Activated T-helper 1 cell treated with anti-CD3 and anti-CD28 coated beads, Interleukin-12 subunit alpha, Interleukin-12 subunit beta, Interleukin-2, Interleukin-4 antibody, amounts not matched to agents 30 ng/mL and 10 ng/mL and 1 ng/mL, durations not matched to agents 14 hours and 24 hours and 36 hours (primary cell): ENCODE data around the gene UNC93B1. TPM values are rescaled to one million over a fixed set of nuclear protein-coding genes. Genes with fewer than 3 reads are reported as not detected.

Experiments
- DNase-seq: peaks from one replicate; pipeline ENCODE4 v3.0.0; 2021; ENCODE audit warnings: low spot score
- H3K27ac Mint-ChIP-seq: one replicate; pipeline ENCODE4 v1.8.0; 2021; ENCODE audit warnings: mild to moderate bottlenecking, mixed read lengths
- H3K27me3 Mint-ChIP-seq: one replicate; pipeline ENCODE4 v1.8.0; 2022; ENCODE audit warnings: mild to moderate bottlenecking, moderate library complexity, mixed read lengths; ENCODE audit not compliant: insufficient read depth
- H3K36me3 Mint-ChIP-seq: one replicate; pipeline ENCODE4 v1.8.0; 2021; ENCODE audit warnings: low read depth, mixed read lengths
- H3K4me1 Mint-ChIP-seq: one replicate; pipeline ENCODE4 v1.8.0; 2021; ENCODE audit warnings: low read depth, mixed read lengths
- H3K4me3 Mint-ChIP-seq: one replicate; pipeline ENCODE4 v1.8.0; 2021; ENCODE audit warnings: mild to moderate bottlenecking, moderate library complexity, mixed read lengths
- H3K9me3 Mint-ChIP-seq: one replicate; pipeline ENCODE4 v1.8.0; 2021; ENCODE audit warnings: mixed read lengths
- intact Hi-C: fragments of 100-400 bp; cut with micrococcal nuclease; formaldehyde crosslinking; loops from one replicate; pipeline ENCODE4 v1.15.1; 2024
- total RNA-seq: library from RNA; stranded (reverse); gene quantifications from 2 replicates; pipeline ENCODE4 v1.2.3, GENCODE V29; 2022

The UNC93B1 gene
- total RNA-seq, 1 donor from 2014 or later: 13.9 TPM

DNA sequence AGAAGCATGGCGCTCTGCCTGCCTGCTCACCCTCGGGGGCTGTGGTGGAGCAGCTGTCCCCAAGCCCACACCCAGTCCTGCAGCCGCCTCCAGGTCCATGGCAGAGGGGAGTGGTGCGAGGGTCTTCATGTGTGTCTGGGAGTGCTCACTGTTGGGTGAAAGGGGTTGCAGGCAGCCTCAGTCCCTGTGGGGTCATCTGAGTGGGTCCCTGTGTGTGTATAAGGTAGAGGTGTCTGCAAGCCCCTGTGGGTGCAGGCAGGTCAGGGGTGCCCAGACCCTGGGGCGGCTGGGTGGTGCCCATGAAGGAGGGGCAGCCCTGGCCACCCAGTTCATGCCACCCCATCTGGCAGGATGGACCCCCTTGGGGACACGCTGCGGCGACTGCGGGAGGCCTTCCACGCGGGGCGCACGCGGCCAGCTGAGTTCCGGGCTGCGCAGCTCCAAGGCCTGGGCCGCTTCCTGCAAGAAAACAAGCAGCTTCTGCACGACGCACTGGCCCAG is 11.1 kb upstream of the UNC93B1 start:
- no peaks in the 10 kb centered on the region for H3K9me3 Mint-ChIP-seq
- H3K27me3 Mint-ChIP-seq: no peaks in the 10 kb centered on the region
- no peak for DNase-seq
- no peak overlapping the region for H3K4me3 Mint-ChIP-seq
- no peak overlapping the region for H3K27ac Mint-ChIP-seq
- H3K4me1 Mint-ChIP-seq: no peaks in the 10 kb centered on the region
- H3K36me3 Mint-ChIP-seq: no peaks in the 10 kb centered on the region
- intact Hi-C loops: no loop called here

DNA sequence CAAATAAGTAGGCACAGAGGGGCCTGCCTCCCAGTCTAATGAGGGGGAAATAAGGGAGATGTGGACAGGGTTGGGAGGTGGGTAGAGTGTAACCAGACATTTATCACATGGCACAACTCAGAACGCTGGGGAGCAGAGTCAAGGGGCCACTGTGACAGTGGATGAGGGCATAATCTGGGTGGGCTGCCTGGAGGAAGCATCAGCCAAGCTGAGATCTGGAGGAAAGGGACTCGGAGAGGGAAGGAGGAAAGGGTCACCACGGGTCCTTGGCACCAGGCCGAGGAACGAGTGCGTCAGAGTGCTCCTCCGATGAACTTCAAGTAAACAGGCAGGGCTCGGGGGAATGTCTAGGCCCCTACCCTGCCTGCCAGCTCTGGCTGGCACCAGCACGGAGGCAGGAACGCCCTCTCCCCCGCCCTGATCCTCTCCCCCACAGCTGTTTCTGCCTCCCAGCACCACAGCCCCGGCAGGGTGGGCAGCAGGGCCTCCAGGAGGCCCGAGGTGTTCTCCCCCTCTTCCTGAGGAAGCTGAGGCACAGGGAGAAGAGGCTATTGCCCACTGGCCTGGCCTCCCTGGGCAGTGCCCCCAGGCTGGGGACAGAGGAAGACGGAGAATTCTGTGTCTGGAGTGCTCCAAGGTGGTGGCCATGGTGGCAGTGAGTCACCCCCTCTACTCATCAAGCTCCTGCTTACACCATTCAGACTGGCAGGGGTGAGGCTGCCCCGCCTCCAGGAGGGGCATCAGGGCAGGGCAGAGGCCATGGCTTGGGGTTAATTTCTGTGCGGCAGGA is 10.5 kb upstream of the UNC93B1 start:
- intact Hi-C loops: no loop called here

DNA sequence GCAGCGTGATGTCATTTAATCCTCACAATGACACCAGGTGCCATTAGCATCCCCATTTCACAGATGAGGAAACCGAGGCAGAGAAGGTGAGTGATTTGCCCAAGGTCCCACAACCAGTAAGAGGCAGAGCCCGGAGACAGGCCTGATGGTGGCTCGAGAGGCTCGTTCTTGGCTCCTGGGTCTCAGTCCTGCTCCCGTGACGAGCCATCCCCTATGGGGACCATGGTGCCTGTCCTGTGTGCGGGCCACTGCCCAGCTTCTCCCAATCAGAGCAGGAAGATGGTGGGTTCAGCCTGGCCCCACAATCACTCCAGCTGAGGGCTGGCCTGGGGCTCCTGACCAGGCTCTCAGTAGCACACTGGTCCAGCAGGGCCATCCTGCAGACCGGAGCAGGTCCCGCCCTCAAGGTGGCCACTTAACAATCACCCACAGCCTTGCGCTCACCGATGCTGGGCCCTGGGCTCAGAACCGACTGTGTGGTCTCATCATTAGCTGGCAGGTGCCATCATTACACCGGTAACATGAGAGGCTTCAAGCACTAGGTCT is 9.8 kb upstream of the UNC93B1 start:
- Mint-ChIP-seq H3K27ac (no peak overlapping the region), H3K9me3 (no peaks in the 10 kb centered on the region), H3K4me3 (no peak overlapping the region), H3K4me1 (peaks cover 10% of the 10 kb centered on the region), H3K36me3 (no peaks in the 10 kb centered on the region), H3K27me3 (no peaks in the 10 kb centered on the region)
- intact Hi-C loops: no loop called here
- no peak for DNase-seq

More for the DNA sequence above, 10.5 kb upstream of the UNC93B1 start:
- no peak overlapping the region for H3K27ac Mint-ChIP-seq
- no peak for DNase-seq
- no peak overlapping the region for H3K4me3 Mint-ChIP-seq
- no peaks in the 10 kb centered on the region for H3K9me3 Mint-ChIP-seq
- H3K36me3 Mint-ChIP-seq: no peaks in the 10 kb centered on the region
- H3K4me1 Mint-ChIP-seq: peaks cover 3% of the 10 kb centered on the region
- H3K27me3 Mint-ChIP-seq: no peaks in the 10 kb centered on the region

DNA sequence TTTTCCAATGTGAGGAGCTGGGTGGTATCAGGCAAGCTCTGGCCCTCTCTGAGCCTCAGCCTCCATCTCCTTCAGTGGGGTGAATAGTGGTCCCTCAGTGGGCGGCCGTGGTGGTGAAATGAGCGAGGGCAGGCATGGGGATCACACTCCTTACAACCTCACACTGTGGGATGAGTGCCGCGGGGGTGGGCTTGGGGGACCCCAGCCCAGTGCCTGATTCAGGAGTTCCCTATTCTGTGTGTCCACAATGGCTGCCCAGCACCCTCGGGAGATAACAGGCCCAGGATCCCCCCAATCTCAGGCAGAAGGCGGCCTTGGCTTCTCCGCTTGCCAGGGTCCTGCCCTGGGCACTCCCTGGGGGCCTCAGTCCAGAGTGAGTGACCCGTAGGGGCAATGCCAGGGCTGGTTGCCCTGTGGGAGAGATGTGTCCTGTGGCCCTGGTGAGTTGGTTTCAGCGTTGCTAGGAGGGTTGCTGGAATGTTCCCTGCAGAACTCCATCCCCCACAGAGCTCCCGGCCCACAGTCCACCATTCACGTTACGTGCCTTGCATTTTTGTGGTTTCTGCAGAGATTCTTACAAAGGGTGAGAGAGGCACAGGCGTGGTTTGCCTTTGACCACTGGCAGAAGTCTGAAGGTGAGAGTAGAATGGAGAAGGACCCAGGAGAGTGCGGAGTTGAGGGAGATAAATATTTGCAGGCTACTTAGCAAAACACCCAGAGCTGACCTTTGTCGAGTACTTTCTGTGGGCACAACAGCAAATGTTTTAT is 9.1 kb upstream of the UNC93B1 start:
- Mint-ChIP-seq H3K9me3 (no peaks in the 10 kb centered on the region), H3K4me3 (no peak overlapping the region), H3K27ac (no peak overlapping the region), H3K36me3 (no peaks in the 10 kb centered on the region), H3K27me3 (no peaks in the 10 kb centered on the region), H3K4me1 (peaks cover 10% of the 10 kb centered on the region)
- intact Hi-C loops: no loop called here
- DNase-seq: no peak

DNA sequence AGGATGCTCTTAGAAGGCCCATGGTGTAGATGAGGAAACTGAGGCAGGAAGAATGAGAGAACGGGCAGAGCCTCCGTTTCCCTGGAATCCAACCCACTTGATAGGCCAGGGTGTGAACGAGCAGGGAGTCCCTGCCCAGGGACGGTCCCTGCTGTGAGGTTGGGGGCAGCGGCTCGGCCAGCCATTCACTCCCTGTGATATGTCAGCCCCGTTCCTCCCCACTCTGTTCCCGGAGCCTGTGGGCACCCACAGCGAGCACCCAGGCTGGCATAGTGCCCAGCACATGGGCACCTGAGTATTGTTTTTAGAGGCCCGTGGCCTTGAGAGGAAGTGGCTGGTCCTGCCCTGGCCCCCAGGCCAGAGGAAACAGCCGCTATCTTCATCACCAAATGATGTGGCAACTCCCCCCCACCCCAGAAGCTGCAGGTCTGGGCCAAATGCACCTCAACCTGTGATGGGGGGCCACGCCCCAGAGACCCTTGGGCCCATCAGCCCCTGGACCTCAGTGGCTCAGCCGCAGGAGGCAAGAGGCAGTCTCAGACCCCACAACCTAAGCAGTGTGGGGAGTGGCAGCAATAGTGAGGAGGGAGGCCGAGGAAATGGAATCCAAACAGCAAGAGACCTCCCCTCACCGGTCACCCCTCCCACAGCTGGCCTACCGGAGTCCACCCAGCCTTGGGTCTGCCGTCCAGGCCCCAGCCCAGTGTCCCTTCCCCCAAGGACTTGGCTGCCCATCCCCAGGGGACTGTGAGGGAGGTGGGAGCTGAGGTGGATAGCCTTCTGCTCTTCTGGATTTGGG is 8.3 kb upstream of the UNC93B1 start:
- DNase-seq: no peak
- H3K27ac Mint-ChIP-seq: no peak overlapping the region
- H3K4me3 Mint-ChIP-seq: no peak overlapping the region
- H3K27me3 Mint-ChIP-seq: no peaks in the 10 kb centered on the region
- H3K4me1 Mint-ChIP-seq: peaks cover 10% of the 10 kb centered on the region
- H3K36me3 Mint-ChIP-seq: no peaks in the 10 kb centered on the region
- no peaks in the 10 kb centered on the region for H3K9me3 Mint-ChIP-seq
- intact Hi-C loops: no loop called here

GRCh38 chr11:68011051-68011943 is 7.4 kb upstream of the UNC93B1 start:
- no peak overlapping the region for H3K27ac Mint-ChIP-seq
- no peaks in the 10 kb centered on the region for H3K9me3 Mint-ChIP-seq
- no peak overlapping the region for H3K4me3 Mint-ChIP-seq
- H3K36me3 Mint-ChIP-seq: no peaks in the 10 kb centered on the region
- intact Hi-C loops: no loop called here
- H3K27me3 Mint-ChIP-seq: no peaks in the 10 kb centered on the region
- no peak for DNase-seq
- peaks cover 10% of the 10 kb centered on the region for H3K4me1 Mint-ChIP-seq

- Mint-ChIP-seq H3K36me3 (no peaks in the 10 kb centered on the region), H3K9me3 (no peaks in the 10 kb centered on the region), H3K4me1 (peaks cover 10% of the 10 kb centered on the region), H3K27ac (no peak within 1 kb of the TSS), H3K27me3 (no peaks in the 10 kb centered on the region), H3K4me3 (no peak within 1 kb of the TSS)
- no peak for DNase-seq
- intact Hi-C loops: no loop called here
These were observed 6.5 kb upstream of the UNC93B1 start, which contains the start of gene ALDH3B1 for GRCh38 chr11:68010090-68011041. TSS of gene ALDH3B1 (plus strand) at chr11:68010327. CDS start at chr11:68015298, 4,971 bp downstream.

DNA sequence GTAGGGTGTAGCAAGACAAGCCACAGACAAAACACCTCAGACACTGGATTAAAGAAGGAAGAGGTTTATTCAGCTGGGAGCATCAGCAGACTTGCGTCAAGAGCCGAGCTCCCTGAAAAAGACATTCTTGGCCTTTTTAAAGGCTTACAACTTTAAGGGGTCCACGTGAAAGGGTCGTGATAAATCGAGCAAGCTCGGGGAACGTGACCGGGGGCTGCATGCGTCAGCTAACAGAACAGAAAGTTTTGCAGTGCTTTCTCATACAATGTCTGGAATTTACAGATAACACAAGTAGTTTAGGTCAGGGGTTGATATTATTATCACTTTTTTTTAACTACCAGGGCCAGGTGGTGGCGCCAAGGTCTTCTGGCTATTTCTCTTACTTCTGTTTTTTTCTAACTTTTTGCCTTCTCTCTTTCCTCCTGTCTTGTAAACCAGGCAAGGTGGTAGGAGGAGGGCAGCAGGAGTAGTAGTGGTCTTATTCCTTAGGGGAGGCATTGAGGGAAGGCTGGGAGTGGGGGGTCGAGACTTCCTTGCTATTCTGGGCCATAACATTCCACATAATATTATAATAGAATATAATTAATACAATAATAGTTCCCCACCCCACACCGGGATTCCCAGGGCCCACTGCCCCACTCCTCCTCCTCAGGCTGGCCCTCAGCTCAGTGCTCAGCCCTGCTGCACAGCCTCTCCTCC is 5.6 kb upstream of the UNC93B1 start:
- Mint-ChIP-seq H3K4me1 (peaks cover 15% of the 10 kb centered on the region), H3K9me3 (no peaks in the 10 kb centered on the region), H3K27me3 (no peaks in the 10 kb centered on the region), H3K4me3 (no peak overlapping the region), H3K27ac (no peak overlapping the region), H3K36me3 (no peaks in the 10 kb centered on the region)
- DNase-seq: no peak
- intact Hi-C loops: loop anchor here (1.0 kb wide), 1 partner anchor 197 kb away; no protein-coding TSS in a partner anchor

DNA sequence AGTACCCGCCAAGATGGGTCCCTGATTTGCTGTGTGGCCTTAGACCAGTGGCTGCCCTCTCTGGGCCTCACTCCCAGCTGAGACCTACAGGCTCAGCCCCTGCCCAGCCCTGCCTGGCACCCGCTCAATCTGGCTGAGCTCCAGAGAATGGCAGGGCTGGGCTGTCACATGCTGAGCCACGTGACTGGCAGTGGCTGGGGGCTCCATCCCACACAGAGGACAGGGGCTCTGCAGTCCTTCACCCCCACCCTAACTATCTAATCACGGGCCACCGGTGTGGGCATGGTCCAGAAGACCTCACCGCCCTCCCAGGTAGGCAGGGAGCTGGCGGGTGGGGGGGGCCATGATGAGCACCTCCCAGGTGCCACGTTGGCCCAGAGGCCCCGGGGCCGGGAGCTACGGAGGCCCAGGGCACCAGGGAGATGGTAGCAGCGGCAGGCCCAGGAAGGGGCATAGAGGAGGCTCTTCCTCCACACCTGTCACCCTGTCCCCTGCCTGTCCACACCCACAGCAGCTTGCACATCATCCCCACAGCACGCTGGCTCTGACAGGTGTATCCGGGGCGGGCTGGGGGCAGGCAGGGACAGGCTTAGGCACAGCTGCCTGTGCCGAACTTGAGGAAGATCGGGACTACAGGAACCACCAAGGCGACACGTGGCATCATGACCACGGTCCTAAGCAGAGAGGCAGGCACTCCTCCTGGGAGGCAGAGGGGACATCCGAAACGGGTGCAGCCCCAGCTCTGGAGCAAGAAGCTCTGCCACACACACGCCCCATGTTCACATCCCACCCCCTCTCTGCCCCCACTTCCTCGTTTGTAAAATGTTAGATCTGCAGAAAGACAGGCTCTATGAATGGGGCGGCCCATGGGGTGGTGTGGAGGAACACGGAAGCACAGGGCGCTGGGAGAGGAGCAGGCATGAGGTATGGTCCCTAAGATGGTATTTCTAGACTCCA is 4.8 kb upstream of the UNC93B1 start:
- H3K4me3 Mint-ChIP-seq: no peak overlapping the region
- intact Hi-C loops: loop anchor here (1.0 kb wide), 1 partner anchor 198 kb away; no protein-coding TSS in a partner anchor

More for the DNA sequence above, 4.8 kb upstream of the UNC93B1 start:
- Mint-ChIP-seq H3K27ac (no peak overlapping the region), H3K9me3 (no peaks in the 10 kb centered on the region), H3K27me3 (no peaks in the 10 kb centered on the region), H3K36me3 (no peaks in the 10 kb centered on the region), H3K4me1 (peaks cover 21% of the 10 kb centered on the region)
- no peak for DNase-seq
